SJSA1 (cell line): ENCODE data around the gene SPOCK1. TPM values are rescaled to one million over a fixed set of nuclear protein-coding genes. Genes with fewer than 3 reads are reported as not detected.

Experiments
- DNase-seq, 2 experiments: peaks; one replicate each; pipeline ENCODE4 v3.0.0-alpha.2; 2015 to 2020; ENCODE audit warnings: low spot score in 2 of 2, low read depth in 1 of 2
- H3K27ac ChIP-seq: fragments of 250-450 bp; sonication (Bioruptor Pico); 2 replicates; pipeline ENCODE4 v1.5.1; 2020; ENCODE audit warnings: mild to moderate bottlenecking, moderate library complexity
- H3K27me3 ChIP-seq: fragments of 250-450 bp; sonication (Bioruptor Pico); replicated peaks from 2 replicates; pipeline ENCODE4 v1.5.1; 2020; ENCODE audit warnings: mild to moderate bottlenecking, moderate library complexity
- H3K36me3 ChIP-seq: fragments of 250-450 bp; sonication (Bioruptor Pico); 2 replicates; pipeline ENCODE4 v1.5.1; 2020; ENCODE audit warnings: mild to moderate bottlenecking
- H3K4me1 ChIP-seq: fragments of 250-450 bp; sonication (Bioruptor Pico); replicated peaks from 2 replicates; pipeline ENCODE4 v1.6.1; 2021; ENCODE audit warnings: mild to moderate bottlenecking
- H3K4me3 ChIP-seq: fragments of 250-450 bp; sonication (Bioruptor Pico); 2 replicates; pipeline ENCODE4 v1.5.1; 2020; ENCODE audit warnings: mild to moderate bottlenecking
- H3K9me3 ChIP-seq: fragments of 250-450 bp; sonication (Bioruptor Pico); replicated peaks from 2 replicates; pipeline ENCODE4 v1.5.1; 2020; ENCODE audit warnings: mild to moderate bottlenecking
- total RNA-seq: library from RNA; depleted of rRNA; stranded (reverse); fragments of >200 nt; shearing (Covaris generic); gene quantifications from 2 replicates; pipeline ENCODE4 v1.2.3, GENCODE V29; 2014

Gene SPOCK1
- total RNA-seq, 1 experiment from 2014 or later: 0.95 TPM

- Histone ChIP-seq H3K27ac (no peak overlapping the region), H3K4me3 (no peak overlapping the region), H3K9me3 (no peaks in the 10 kb centered on the region), H3K27me3 (no peaks in the 10 kb centered on the region), H3K4me1 (no peaks in the 10 kb centered on the region), H3K36me3 (no peaks in the 10 kb centered on the region)
- DNase-seq: no peak
Measured at GRCh38 chr5:137078171-137078665, 420.9 kb downstream of the SPOCK1 start.

GRCh38 chr5:137075163-137075970 is 423.8 kb downstream of the SPOCK1 start:
- peak; percentile 60 to 80 for DNase-seq
- Histone ChIP-seq H3K9me3 (no peaks in the 10 kb centered on the region), H3K4me3 (no peak overlapping the region), H3K36me3 (no peaks in the 10 kb centered on the region), H3K4me1 (no peaks in the 10 kb centered on the region), H3K27ac (no peak overlapping the region), H3K27me3 (no peaks in the 10 kb centered on the region)

GRCh38 chr5:137073189-137073588 is 425.9 kb downstream of the SPOCK1 start:
- H3K36me3 ChIP-seq: no peaks in the 10 kb centered on the region
- no peak for DNase-seq
- H3K27me3 ChIP-seq: no peaks in the 10 kb centered on the region
- no peak overlapping the region for H3K27ac ChIP-seq
- H3K9me3 ChIP-seq: no peaks in the 10 kb centered on the region
- H3K4me1 ChIP-seq: no peaks in the 10 kb centered on the region
- H3K4me3 ChIP-seq: no peak overlapping the region

- no peak for DNase-seq
- Histone ChIP-seq H3K4me1 (no peaks in the 10 kb centered on the region), H3K9me3 (no peaks in the 10 kb centered on the region; the same call in 1 of the 2 replicates), H3K4me3 (no peak overlapping the region), H3K27ac (no peak overlapping the region), H3K36me3 (no peaks in the 10 kb centered on the region), H3K27me3 (no peaks in the 10 kb centered on the region; the same call in 1 of the 2 replicates)
Measured at GRCh38 chr5:137072361-137073115, 426.6 kb downstream of the SPOCK1 start.

GRCh38 chr5:137071931-137072330 is 427.2 kb downstream of the SPOCK1 start:
- Histone ChIP-seq H3K4me1 (no peaks in the 10 kb centered on the region), H3K27me3 (no peaks in the 10 kb centered on the region; the same call in 1 of the 2 replicates), H3K36me3 (no peaks in the 10 kb centered on the region), H3K4me3 (no peak overlapping the region), H3K27ac (no peak overlapping the region), H3K9me3 (no peaks in the 10 kb centered on the region; the same call in 1 of the 2 replicates)
- DNase-seq: no peak

GRCh38 chr5:137071526-137071925 is 427.6 kb downstream of the SPOCK1 start:
- Histone ChIP-seq H3K4me3 (no peak overlapping the region), H3K4me1 (no peaks in the 10 kb centered on the region), H3K9me3 (no peaks in the 10 kb centered on the region; the same call in 1 of the 2 replicates), H3K27me3 (no peaks in the 10 kb centered on the region; the same call in 1 of the 2 replicates), H3K27ac (no peak overlapping the region), H3K36me3 (no peaks in the 10 kb centered on the region)
- DNase-seq: no peak

- H3K27ac ChIP-seq: no peak overlapping the region
- no peak for DNase-seq
- no peaks in the 10 kb centered on the region; the same call in 1 of the 2 replicates for H3K9me3 ChIP-seq
- no peaks in the 10 kb centered on the region for H3K4me1 ChIP-seq
- H3K36me3 ChIP-seq: no peaks in the 10 kb centered on the region
- H3K4me3 ChIP-seq: no peak overlapping the region
- H3K27me3 ChIP-seq: no peaks in the 10 kb centered on the region; the same call in 1 of the 2 replicates
Measured at GRCh38 chr5:137070521-137070920, 428.6 kb downstream of the SPOCK1 start.

DNA sequence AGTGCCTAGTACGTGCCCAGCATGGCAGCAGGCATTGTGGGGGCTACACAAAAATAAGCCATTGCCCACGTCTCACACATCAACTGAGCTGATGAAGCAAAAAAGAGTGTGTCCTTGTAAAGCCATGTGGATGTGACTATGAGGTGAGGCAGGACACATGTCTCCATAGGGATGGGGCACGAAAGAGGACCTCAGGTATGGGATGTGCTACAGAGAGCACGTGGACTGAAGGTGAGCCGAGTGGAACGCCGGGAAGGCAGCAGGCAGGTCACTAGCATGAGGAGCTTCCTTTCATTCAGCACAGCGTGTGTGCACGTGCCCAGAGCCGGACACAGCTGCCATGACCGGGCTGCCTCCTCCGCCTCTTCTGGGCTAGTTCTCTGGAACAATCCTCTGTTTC is 429.8 kb downstream of the SPOCK1 start:
- Histone ChIP-seq H3K4me3 (no peak overlapping the region), H3K36me3 (no peaks in the 10 kb centered on the region), H3K27me3 (no peaks in the 10 kb centered on the region; the same call in 1 of the 2 replicates), H3K9me3 (no peaks in the 10 kb centered on the region; the same call in 1 of the 2 replicates), H3K27ac (no peak overlapping the region), H3K4me1 (no peaks in the 10 kb centered on the region)
- DNase-seq: peak in 1 of 2 experiments; percentile 16

GRCh38 chr5:137061382-137061781 is 437.7 kb downstream of the SPOCK1 start:
- DNase-seq: no peak
- Histone ChIP-seq H3K4me3 (no peak overlapping the region), H3K27me3 (no peaks in the 10 kb centered on the region; the same call in 1 of the 2 replicates), H3K9me3 (no peaks in the 10 kb centered on the region), H3K27ac (no peak overlapping the region), H3K4me1 (no peaks in the 10 kb centered on the region), H3K36me3 (no peaks in the 10 kb centered on the region)

- Histone ChIP-seq H3K27me3 (0 out of 2 replicates have a peak, but pooled peaks cover 3% of the 10 kb centered on the region), H3K4me3 (no peak overlapping the region), H3K27ac (no peak overlapping the region), H3K4me1 (no peaks in the 10 kb centered on the region), H3K36me3 (no peaks in the 10 kb centered on the region), H3K9me3 (no peaks in the 10 kb centered on the region)
- DNase-seq: no peak
Measured at GRCh38 chr5:137058089-137058488, 441.0 kb downstream of the SPOCK1 start.

- Histone ChIP-seq H3K27ac (no peak overlapping the region), H3K4me3 (no peak overlapping the region), H3K36me3 (no peaks in the 10 kb centered on the region), H3K4me1 (no peaks in the 10 kb centered on the region), H3K27me3 (0 out of 2 replicates have a peak, but pooled peaks cover 3% of the 10 kb centered on the region), H3K9me3 (no peaks in the 10 kb centered on the region)
- DNase-seq: no peak
Measured at GRCh38 chr5:137056676-137057075, 442.4 kb downstream of the SPOCK1 start.

GRCh38 chr5:137055271-137055872 is 443.8 kb downstream of the SPOCK1 start:
- no peak for DNase-seq
- Histone ChIP-seq H3K9me3 (no peaks in the 10 kb centered on the region), H3K4me3 (no peak overlapping the region), H3K36me3 (no peaks in the 10 kb centered on the region), H3K4me1 (no peaks in the 10 kb centered on the region), H3K27me3 (0 out of 2 replicates have a peak, but pooled peaks cover 3% of the 10 kb centered on the region), H3K27ac (no peak overlapping the region)

DNA sequence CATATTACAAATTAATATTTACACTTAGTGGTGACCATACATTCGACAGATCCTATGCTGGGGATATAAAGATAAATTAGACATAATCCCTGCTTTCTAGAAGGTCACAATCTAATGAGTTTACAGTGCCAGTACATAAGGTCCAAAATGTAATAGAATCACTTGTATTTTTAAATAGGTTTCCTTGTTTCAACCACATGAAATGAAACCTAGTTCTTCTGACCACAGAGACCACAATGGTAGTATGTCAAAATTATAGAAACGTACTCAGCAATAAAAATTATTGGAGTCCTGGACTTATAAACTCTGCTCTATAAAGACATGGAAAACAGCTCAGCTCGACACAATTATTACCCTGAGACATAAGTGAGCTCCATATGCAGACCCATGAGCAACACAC is 444.3 kb downstream of the SPOCK1 start:
- Histone ChIP-seq H3K4me1 (no peaks in the 10 kb centered on the region), H3K27ac (no peak overlapping the region), H3K27me3 (0 out of 2 replicates have a peak, but pooled peaks cover 3% of the 10 kb centered on the region), H3K9me3 (no peaks in the 10 kb centered on the region), H3K4me3 (no peak overlapping the region), H3K36me3 (no peaks in the 10 kb centered on the region)
- no peak for DNase-seq
